ENCODE measurements around the gene PLPPR4.

The PLPPR4 gene

GRCh38 chr1:99358770-99359169 is 94.5 kb downstream of the PLPPR4 start:
- no peak for DNase-seq

All from RPMI8226 (cell line).